ENCODE measurements around the gene HOXC13. TPM values are rescaled to one million over a fixed set of nuclear protein-coding genes. Genes with fewer than 3 reads are reported as not detected.

HOXC13 gene
- polyA plus RNA-seq, 1 donor (not counting 4 experiments of a cell fraction or from before 2014, with no cell fraction given) = 4.8 TPM

- DNase-seq (ENCODE audit: low read depth, low spot score) (no peak), FAIRE-seq (no peak)
- no peak overlapping the region for H3K4me2 ChIP-seq (ENCODE audit: control insufficient read depth, extremely low read depth, insufficient read depth, low read depth, low read length)
- no peak overlapping the region for H3K4me3 ChIP-seq (ENCODE audit: control insufficient read depth in 2 of 3, extremely low read depth in 1 of 3, insufficient read depth in 2 of 3, low read depth in 1 of 3, low read length in 3 of 3)
- H4K20me1 ChIP-seq (ENCODE audit: control insufficient read depth, extremely low read depth, insufficient read depth, low read length) = no peaks in the 10 kb centered on the region
- no peaks in the 10 kb centered on the region for H3K36me3 ChIP-seq (ENCODE audit: control insufficient read depth in 2 of 2, extremely low read depth in 1 of 2, insufficient read depth in 2 of 2, low read length in 2 of 2)
- TF ChIP-seq EZH2 (IDR thresholded peaks at IDR 0.05; ENCODE audit: low read length) = no peak
- no peak for TF ChIP-seq CTCF (optimal IDR thresholded peaks at IDR 0.05 in 1 of 3, IDR thresholded peaks at IDR 0.05 in 1 of 3, conservative IDR thresholded peaks at IDR 0.05 in 1 of 3; ENCODE audit: extremely low read depth in 1 of 3, insufficient read depth in 2 of 3, low read length in 3 of 3)
- peaks cover 19% of the 10 kb centered on the region for H3K4me1 ChIP-seq (ENCODE audit: control insufficient read depth, extremely low read depth, insufficient read depth, low read length)
- dilution Hi-C loops (cut with MboI; ENCODE audit: extremely low pct_ligation_motif_present, low sequenced_read_pairs) = no loop called here
- peaks cover 22% of the 10 kb centered on the region for H3K79me2 ChIP-seq (ENCODE audit: control insufficient read depth, insufficient read depth, low read length)
- H3K9me1 ChIP-seq (ENCODE audit: control insufficient read depth, extremely low read depth, insufficient read depth, low read length) = no peaks in the 10 kb centered on the region
- H2AFZ ChIP-seq (ENCODE audit: control insufficient read depth, low read length) = no peak overlapping the region
- peaks cover 5% of the 10 kb centered on the region for H3K27me3 ChIP-seq (ENCODE audit: control insufficient read depth, extremely low read depth, insufficient read depth, low read length)
- H3K27ac ChIP-seq (ENCODE audit: control insufficient read depth, insufficient read depth, low read length) = no peak overlapping the region
- no peaks in the 10 kb centered on the region for H3K9me3 ChIP-seq (ENCODE audit: control insufficient read depth, low read depth, low read length)
- H3K9ac ChIP-seq (ENCODE audit: control insufficient read depth, extremely low read depth, insufficient read depth, low read length) = no peak overlapping the region
Measured at GRCh38 chr12:53971686-53972085, 33.1 kb downstream of the HOXC13 start.

GRCh38 chr12:53972152-53972702, 33.6 kb downstream of the HOXC13 start:
- FAIRE-seq (peak; percentile 77), DNase-seq (ENCODE audit: low read depth, low spot score) (no peak)
- Histone ChIP-seq H3K4me3 (ENCODE audit: control insufficient read depth in 2 of 3, extremely low read depth in 1 of 3, insufficient read depth in 2 of 3, low read depth in 1 of 3, low read length in 3 of 3) (peak overlapping the region; percentile 54 to 89 (median 68)), H2AFZ (ENCODE audit: control insufficient read depth, low read length) (peak overlapping the region; percentile 41), H3K36me3 (ENCODE audit: control insufficient read depth in 2 of 2, extremely low read depth in 1 of 2, insufficient read depth in 2 of 2, low read length in 2 of 2) (no peaks in the 10 kb centered on the region), H3K9me3 (ENCODE audit: control insufficient read depth, low read depth, low read length) (no peaks in the 10 kb centered on the region), H3K9ac (ENCODE audit: control insufficient read depth, extremely low read depth, insufficient read depth, low read length) (peak overlapping the region; percentile 89), H4K20me1 (ENCODE audit: control insufficient read depth, extremely low read depth, insufficient read depth, low read length) (no peaks in the 10 kb centered on the region), H3K9me1 (ENCODE audit: control insufficient read depth, extremely low read depth, insufficient read depth, low read length) (no peaks in the 10 kb centered on the region), H3K79me2 (ENCODE audit: control insufficient read depth, insufficient read depth, low read length) (peaks cover 22% of the 10 kb centered on the region), H3K27me3 (ENCODE audit: control insufficient read depth, extremely low read depth, insufficient read depth, low read length) (peaks cover 3% of the 10 kb centered on the region), H3K4me1 (ENCODE audit: control insufficient read depth, extremely low read depth, insufficient read depth, low read length) (peaks cover 22% of the 10 kb centered on the region), H3K27ac (ENCODE audit: control insufficient read depth, insufficient read depth, low read length) (peak overlapping the region; percentile 74), H3K4me2 (ENCODE audit: control insufficient read depth, extremely low read depth, insufficient read depth, low read depth, low read length) (peak overlapping the region; percentile 81)
- dilution Hi-C loops (cut with MboI; ENCODE audit: extremely low pct_ligation_motif_present, low sequenced_read_pairs) = no loop called here
- TF ChIP-seq EZH2 (IDR thresholded peaks at IDR 0.05; ENCODE audit: low read length) = no peak
- no peak for TF ChIP-seq CTCF (optimal IDR thresholded peaks at IDR 0.05 in 1 of 3, IDR thresholded peaks at IDR 0.05 in 1 of 3, conservative IDR thresholded peaks at IDR 0.05 in 1 of 3; ENCODE audit: extremely low read depth in 1 of 3, insufficient read depth in 2 of 3, low read length in 3 of 3)

All from keratinocyte (primary cell).